HFFc6 (cell line): ENCODE results near the gene NBPF9. TPM values are rescaled to one million over a fixed set of nuclear protein-coding genes. Genes with fewer than 3 reads are reported as not detected.
"Not testable (repeated sequence)": the region's sequence is repeated elsewhere in the genome, so short reads cannot be mapped to it uniquely, and the experiment has no call there.

Experiments used
- DNase-seq: peaks from one replicate; pipeline ENCODE4 v3.0.0-alpha.2; 2018
- H3K27ac Mint-ChIP-seq: 2 replicates; pipeline ENCODE4 v1.8.0; 2020; ENCODE audit warnings: mild to moderate bottlenecking, mixed read lengths
- H3K27me3 Mint-ChIP-seq: 2 replicates; pipeline ENCODE4 v1.8.0; 2021; ENCODE audit warnings: mild to moderate bottlenecking, moderate library complexity, mixed read lengths; ENCODE audit not compliant: insufficient read depth
- H3K36me3 Mint-ChIP-seq: 2 replicates; pipeline ENCODE4 v1.8.0; 2021; ENCODE audit warnings: low read depth, mixed read lengths
- H3K4me1 Mint-ChIP-seq: 2 replicates; pipeline ENCODE4 v1.8.0; 2020; ENCODE audit warnings: low read depth, mixed read lengths
- H3K4me3 Mint-ChIP-seq: 2 replicates; pipeline ENCODE4 v1.8.0; 2020; ENCODE audit warnings: mild to moderate bottlenecking, moderate library complexity, mixed read lengths
- H3K9me3 Mint-ChIP-seq: 2 replicates; pipeline ENCODE4 v1.8.0; 2020; ENCODE audit warnings: mild to moderate bottlenecking, mixed read lengths
- total RNA-seq, 6 experiments: library from RNA; stranded (reverse); fragmentation: NEBNext Ultra II Directional; extraction: Animal tissue kit (Norgen Biotek cat#: 25700); gene quantifications; 2 replicates in 1 of 6; 3 replicates in 5 of 6; pipeline ENCODE4 v1.2.3, GENCODE V29; 2021

The NBPF9 gene
- total RNA-seq, 6 experiments from 2014 or later, result 15.3 to 18.5 (median 17.0) TPM

DNA sequence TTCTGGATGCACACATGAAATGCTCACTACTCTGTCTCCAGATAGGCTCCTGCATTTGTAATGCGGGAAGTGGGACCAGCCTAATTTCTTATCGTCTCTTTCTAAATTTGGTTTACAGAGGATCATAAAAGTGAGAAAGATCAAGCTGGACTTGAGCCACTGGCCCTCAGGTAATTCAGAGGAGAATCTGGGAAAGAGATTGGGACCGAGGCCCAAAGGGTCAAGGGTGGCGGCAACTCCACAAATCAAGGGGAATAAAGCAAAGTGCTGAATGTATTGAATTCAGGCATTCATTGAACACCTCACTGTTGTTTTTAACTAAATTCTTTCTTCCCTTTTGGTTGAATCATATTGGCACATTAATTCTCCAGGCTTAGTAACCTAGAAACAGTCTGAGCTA lies 95.0 kb downstream of the NBPF9 start:
- H3K9me3 Mint-ChIP-seq, H3K36me3 Mint-ChIP-seq: not testable (repeated sequence)

More for the DNA sequence above, 95.0 kb downstream of the NBPF9 start:
- not testable (repeated sequence) for DNase-seq, H3K27me3 Mint-ChIP-seq, H3K27ac Mint-ChIP-seq, H3K4me3 Mint-ChIP-seq, H3K4me1 Mint-ChIP-seq
